Activated CD8-positive, alpha-beta memory T cell treated with anti-CD3 and anti-CD28 coated beads for 1 hour (primary cell): ENCODE data around the gene ERICH2.
A peak's percentile ranks its signal among the peaks of the same experiment; 100 is the strongest.

Experiments used
- DNase-seq, 2 donors: peaks; one replicate each; pipeline ENCODE4 v3.0.0-alpha.2; 2020; ENCODE audit warnings: low read depth in 1 of 2; ENCODE audit errors: extremely low read depth in 1 of 2

Gene ERICH2

GRCh38 chr2:170761572-170761971, 8.6 kb upstream of the ERICH2 start:
- DNase-seq: no peak

- DNase-seq: no peak
Measured at GRCh38 chr2:170762760-170763159, 7.4 kb upstream of the ERICH2 start.

- DNase-seq: no peak
Measured at GRCh38 chr2:170763232-170763631, 6.9 kb upstream of the ERICH2 start.

- DNase-seq: no peak
Measured at GRCh38 chr2:170764880-170765261, 5.3 kb upstream of the ERICH2 start.

GRCh38 chr2:170766693-170767092, 3.5 kb upstream of the ERICH2 start:
- DNase-seq: no peak

GRCh38 chr2:170770606-170771420, 635 bp downstream of the ERICH2 start:
- DNase-seq: peak; percentile 25 to 42

GRCh38 chr2:170771421-170771937, 1.3 kb downstream of the ERICH2 start:
- no peak for DNase-seq

GRCh38 chr2:170772295-170772694, 2.1 kb downstream of the ERICH2 start:
- no peak for DNase-seq

GRCh38 chr2:170774074-170774473, 3.9 kb downstream of the ERICH2 start:
- no peak for DNase-seq

GRCh38 chr2:170778900-170779299, 8.7 kb downstream of the ERICH2 start:
- no peak for DNase-seq

GRCh38 chr2:170779304-170779703, 9.1 kb downstream of the ERICH2 start:
- no peak for DNase-seq

- DNase-seq: no peak
Measured at GRCh38 chr2:170782673-170783072, 12.5 kb downstream of the ERICH2 start.

GRCh38 chr2:170783549-170783948, 13.4 kb downstream of the ERICH2 start:
- DNase-seq: no peak

- DNase-seq: no peak
Measured at GRCh38 chr2:170798996-170799395, 28.8 kb downstream of the ERICH2 start.

GRCh38 chr2:170806548-170806947, 36.4 kb downstream of the ERICH2 start:
- no peak for DNase-seq

- DNase-seq: no peak
Measured at GRCh38 chr2:170812710-170813600, 42.8 kb downstream of the ERICH2 start.

GRCh38 chr2:170813611-170814532, 43.7 kb downstream of the ERICH2 start:
- no peak for DNase-seq

GRCh38 chr2:170814533-170815230, 44.5 kb downstream of the ERICH2 start:
- DNase-seq: no peak

- DNase-seq: no peak
Measured at GRCh38 chr2:170815311-170815710, 45.1 kb downstream of the ERICH2 start.
